Esophagus muscularis mucosa (tissue), 4 donors: Measurements from ENCODE around the gene RSU1. TPM values are rescaled to one million over a fixed set of nuclear protein-coding genes. Genes with fewer than 3 reads are reported as not detected.
A peak's percentile ranks its signal among the peaks of the same experiment; 100 is the strongest.
"Not testable (repeated sequence)": the region's sequence is repeated elsewhere in the genome, so short reads cannot be mapped to it uniquely, and the experiment has no call there.

ENCODE experiments used
- DNase-seq: peaks from one replicate; pipeline ENCODE4 v3.0.0-alpha.2; 2017; ENCODE audit errors: extremely low spot score
- H3K27ac ChIP-seq, 4 donors: fragments of 200-600 bp; sonication (generic); replicated peaks in 1 of 4; 1 replicate in 3 of 4; 2 replicates in 1 of 4; pipeline ENCODE4 v1.5.1; 2016 to 2019; ENCODE audit warnings: mild to moderate bottlenecking in 1 of 4
- H3K27me3 ChIP-seq, 4 donors: fragments of 200-600 bp; sonication (generic); one replicate each; pipeline versions ENCODE4 v1.5.1 to v1.6.0; 2016 to 2019
- H3K36me3 ChIP-seq, 4 donors: fragments of 200-600 bp; sonication (generic); one replicate each; pipeline ENCODE4 v1.5.1; 2016 to 2019
- H3K4me1 ChIP-seq, 4 donors: fragments of 200-600 bp; sonication (generic); one replicate each; pipeline ENCODE4 v1.5.1; 2016 to 2019
- H3K4me3 ChIP-seq, 4 donors: fragments of 200-600 bp; sonication (generic); 1 replicate in 2 of 4; 2 replicates in 2 of 4; pipeline ENCODE4 v1.5.1; 2016 to 2019; ENCODE audit warnings: mild to moderate bottlenecking in 4 of 4, moderate library complexity in 1 of 4
- H3K9me3 ChIP-seq, 4 donors: fragments of 200-600 bp; sonication (generic); 1 replicate in 3 of 4; 2 replicates in 1 of 4; pipeline ENCODE4 v1.5.1; 2016 to 2019
- CTCF ChIP-seq, 3 experiments: fragments of 200-600 bp in 2 of 3; fragments of 450-650 bp in 1 of 3; sonication (generic) in 2 of 3; IDR thresholded peaks; one replicate each; pipeline ENCODE4 v1.5.1; 2017 to 2019; ENCODE audit warnings: antibody characterized with exemption in 3 of 3, mild to moderate bottlenecking in 2 of 3, moderate library complexity in 1 of 3
- EP300 ChIP-seq: sonication (generic); formaldehyde crosslinking; IDR thresholded peaks from one replicate; pipeline ENCODE4 v1.6.1; 2017; ENCODE audit warnings: antibody characterized with exemption
- POLR2A ChIP-seq: fragments of 450-650 bp; IDR thresholded peaks from one replicate; pipeline ENCODE4 v1.6.1; 2017; ENCODE audit warnings: antibody characterized with exemption, moderate library complexity, mild to moderate bottlenecking, low read depth
- POLR2AphosphoS5 ChIP-seq, 2 donors: sonication (generic); formaldehyde crosslinking; IDR thresholded peaks; one replicate each; pipeline ENCODE4 v1.6.1; 2017; ENCODE audit warnings: antibody characterized with exemption in 2 of 2
- WGBS: methylation state at CpG from one replicate; pipeline ENCODE4 v1.1.5; 2018; 5-methylcytosine and 5-hydroxymethylcytosine counted together
- intact Hi-C: fragments of 100-400 bp; cut with DNase I; formaldehyde crosslinking; loops from one replicate; pipeline ENCODE4 v1.15.1; 2023
- total RNA-seq, 4 donors: library from RNA; depleted of rRNA; stranded (reverse); fragments of >200 nt; gene quantifications; one replicate each; pipeline versions ENCODE4 v1.1.0 to v1.2.1, GENCODE V29; 2016

The RSU1 gene
- total RNA-seq, 4 donors from 2014 or later: 56.9 to 146 (median 90.7) TPM

- no peak overlapping the region for H3K4me3 ChIP-seq
- H3K9me3 ChIP-seq: no peaks in the 10 kb centered on the region
- intact Hi-C loops: no loop called here
- H3K27me3 ChIP-seq: no peaks in the 10 kb centered on the region
- TF ChIP-seq POLR2AphosphoS5 (IDR thresholded peaks at IDR 0.05) (no peak), CTCF (IDR thresholded peaks at IDR 0.05) (no peak), EP300 (no peak)
- DNase-seq: no peak
- WGBS: 82% methylated on average over 8 of the region's 8 CpGs
- no peaks in the 10 kb centered on the region for H3K36me3 ChIP-seq
- H3K27ac ChIP-seq: no peak overlapping the region
- H3K4me1 ChIP-seq: peaks cover 4 to 11% (median 11%) of the 10 kb centered on the region in 4 donors
These were observed 18.0 kb upstream of the RSU1 start for GRCh38 chr10:16835228-16835627.

DNA sequence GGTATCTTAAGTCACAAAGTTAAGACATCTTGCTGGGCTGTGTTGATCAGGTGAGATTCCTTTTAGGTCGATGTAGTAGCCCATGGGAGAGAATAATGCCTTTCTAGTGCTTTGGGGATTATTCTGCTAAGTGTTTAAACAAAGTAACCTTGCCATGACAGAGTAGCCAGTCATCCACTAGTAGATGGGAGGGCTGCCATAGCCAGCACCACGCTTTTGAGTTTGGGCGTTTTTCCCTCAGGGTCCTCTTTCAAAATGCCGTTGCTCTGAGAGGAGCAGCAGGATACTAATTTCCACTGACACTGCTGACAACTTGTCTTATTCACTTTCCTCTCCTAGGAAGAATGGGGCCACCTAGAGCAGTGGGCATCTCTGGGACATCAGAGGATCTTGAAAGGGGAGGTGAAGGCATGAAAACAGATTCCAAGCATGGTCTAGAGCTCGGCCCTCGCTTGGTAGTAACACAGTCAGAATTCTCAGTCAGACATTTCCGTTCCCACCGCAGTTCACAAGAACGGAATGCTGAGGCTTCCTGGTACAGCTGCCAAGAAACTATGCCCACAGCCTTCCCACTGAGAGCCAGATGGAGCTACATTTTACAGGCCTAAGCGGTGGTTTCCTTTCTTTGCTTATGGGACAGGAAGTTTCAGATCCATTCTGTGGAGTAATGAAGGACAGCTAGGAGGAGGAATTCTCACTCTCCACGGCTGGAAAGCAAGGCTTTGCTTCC, 15.3 kb upstream of the RSU1 start:
- TF ChIP-seq CTCF (IDR thresholded peaks at IDR 0.05) (no peak), POLR2AphosphoS5 (IDR thresholded peaks at IDR 0.05) (no peak)
- H3K4me3 ChIP-seq: no peak overlapping the region
- intact Hi-C loops: no loop called here

GRCh38 chr10:16828701-16829175, 11.5 kb upstream of the RSU1 start:
- H3K27ac ChIP-seq: peak overlapping the region in 3 of 4 donors; percentile 35 to 62 (median 53)
- 14% methylated on average over 9 of the region's 9 CpGs for WGBS
- H3K9me3 ChIP-seq: no peaks in the 10 kb centered on the region
- H3K4me1 ChIP-seq: peaks cover 9 to 28% (median 23%) of the 10 kb centered on the region in 4 donors
- no peaks in the 10 kb centered on the region for H3K36me3 ChIP-seq
- intact Hi-C loops: loop anchor here (1.0 to 5.0 kb wide), 2 partner anchors 429 to 604 kb away; no protein-coding TSS in a partner anchor
- no peak for DNase-seq
- TF ChIP-seq POLR2A: no peak
- no peak for TF ChIP-seq POLR2AphosphoS5 (IDR thresholded peaks at IDR 0.05)
- no peak for TF ChIP-seq EP300
- no peak for TF ChIP-seq CTCF (IDR thresholded peaks at IDR 0.05)
- no peaks in the 10 kb centered on the region for H3K27me3 ChIP-seq
- no peak overlapping the region for H3K4me3 ChIP-seq

More for the DNA sequence above, 15.3 kb upstream of the RSU1 start:
- DNase-seq: no peak
- peaks cover 9 to 28% (median 23%) of the 10 kb centered on the region in 4 donors for H3K4me1 ChIP-seq
- WGBS: 55% methylated on average over 10 of the region's 11 CpGs
- no peaks in the 10 kb centered on the region for H3K9me3 ChIP-seq
- H3K27me3 ChIP-seq: no peaks in the 10 kb centered on the region
- H3K27ac ChIP-seq: peak overlapping the region; percentile 43 to 67 (median 62)
- H3K36me3 ChIP-seq: no peaks in the 10 kb centered on the region

DNA sequence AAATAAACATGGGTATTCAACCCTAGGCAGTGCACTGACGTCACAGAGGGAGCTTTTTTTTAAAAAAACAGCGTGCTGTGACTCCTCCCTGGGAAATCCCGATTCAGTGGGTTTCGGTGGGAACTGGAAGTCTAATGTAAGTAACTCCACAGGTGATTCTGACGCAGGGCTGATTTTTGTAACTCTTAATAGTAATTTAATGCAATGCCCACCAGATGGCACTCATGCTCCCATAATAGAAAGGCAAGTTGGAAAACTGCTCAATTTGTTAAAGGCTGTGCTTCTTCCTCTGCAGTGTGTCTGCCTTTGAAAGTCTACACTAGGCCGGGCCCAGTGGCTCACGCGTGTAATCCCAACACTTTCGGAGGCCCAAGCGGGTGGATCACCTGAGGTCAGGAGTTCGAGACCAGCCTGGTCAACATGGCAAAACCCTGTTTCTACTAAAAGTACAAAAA, 10.9 kb upstream of the RSU1 start:
- H3K27ac ChIP-seq: peak overlapping the region in 3 of 4 donors; percentile 35 to 62 (median 53)
- intact Hi-C loops: loop anchor here (1.0 to 5.0 kb wide), 2 partner anchors 429 to 604 kb away; no protein-coding TSS in a partner anchor
- H3K27me3 ChIP-seq: no peaks in the 10 kb centered on the region
- peaks cover 9 to 25% (median 21%) of the 10 kb centered on the region in 4 donors for H3K4me1 ChIP-seq
- no peak for DNase-seq
- peak; percentile 47 to 68 (median 47) for TF ChIP-seq CTCF (IDR thresholded peaks at IDR 0.05)
- no peak for TF ChIP-seq EP300
- TF ChIP-seq POLR2AphosphoS5 (IDR thresholded peaks at IDR 0.05): no peak
- TF ChIP-seq POLR2A: no peak
- peak overlapping the region in 1 of 4 donors; percentile 12 for H3K4me3 ChIP-seq
- no peaks in the 10 kb centered on the region for H3K9me3 ChIP-seq
- H3K36me3 ChIP-seq: no peaks in the 10 kb centered on the region
- WGBS: 3% methylated on average over 7 of the region's 11 CpGs

GRCh38 chr10:16827474-16827873, 10.2 kb upstream of the RSU1 start:
- Histone ChIP-seq H3K4me3 (peak overlapping the region in 1 of 4 donors; percentile 12), H3K27ac (peak overlapping the region in 2 of 4 donors; percentile 1 to 62), H3K4me1 (peaks cover 8 to 19% (median 14%) of the 10 kb centered on the region in 4 donors)
- not testable (repeated sequence) for H3K9me3 ChIP-seq, H3K27me3 ChIP-seq, H3K36me3 ChIP-seq, DNase-seq
- intact Hi-C loops: loop anchor here (5.0 kb wide), 1 partner anchor 605 kb away; no protein-coding TSS in a partner anchor
- 59% methylated on average over 8 of the region's 8 CpGs for WGBS
